Osteocyte (in vitro differentiated cells): ENCODE results near the gene CAMK2B. TPM values are rescaled to one million over a fixed set of nuclear protein-coding genes. Genes with fewer than 3 reads are reported as not detected.

Experiments used
- DNase-seq: peaks from one replicate; pipeline ENCODE4 v3.0.0; 2021; ENCODE audit warnings: mixed read lengths; ENCODE audit not compliant: unreplicated experiment; ENCODE audit errors: extremely low spot score
- H3K27ac Mint-ChIP-seq: one replicate; pipeline ENCODE4 v1.8.0; 2021; ENCODE audit warnings: mild to moderate bottlenecking, mixed read lengths; ENCODE audit not compliant: unreplicated experiment
- H3K27me3 Mint-ChIP-seq: one replicate; pipeline ENCODE4 v1.8.0; 2021; ENCODE audit warnings: mixed read lengths; ENCODE audit not compliant: unreplicated experiment
- H3K36me3 Mint-ChIP-seq: one replicate; pipeline ENCODE4 v1.8.0; 2021; ENCODE audit warnings: mixed read lengths; ENCODE audit not compliant: unreplicated experiment
- H3K4me1 Mint-ChIP-seq: one replicate; pipeline ENCODE4 v1.8.0; 2021; ENCODE audit warnings: mixed read lengths; ENCODE audit not compliant: unreplicated experiment
- H3K4me3 Mint-ChIP-seq: one replicate; pipeline ENCODE4 v1.8.0; 2021; ENCODE audit warnings: mild to moderate bottlenecking, moderate library complexity, mixed read lengths; ENCODE audit not compliant: unreplicated experiment
- H3K9me3 Mint-ChIP-seq: one replicate; pipeline ENCODE4 v1.8.0; 2021; ENCODE audit warnings: mixed read lengths; ENCODE audit not compliant: unreplicated experiment
- CTCF ChIP-seq: fragments of 200-600 bp; sonication (generic); IDR thresholded peaks from 2 replicates; pipeline ENCODE4 v1.5.0; 2021; ENCODE audit warnings: antibody characterized with exemption, mild to moderate bottlenecking, moderate library complexity
- total RNA-seq: library from RNA; stranded (reverse); gene quantifications from 2 replicates; pipeline ENCODE4 v1.2.1, GENCODE V29; 2021

The CAMK2B gene
- total RNA-seq, 1 donor from 2014 or later = not detected

- Mint-ChIP-seq H3K36me3 (no peaks in the 10 kb centered on the region), H3K4me1 (no peaks in the 10 kb centered on the region), H3K27ac (no peak overlapping the region), H3K9me3 (no peaks in the 10 kb centered on the region), H3K27me3 (peaks cover 5% of the 10 kb centered on the region), H3K4me3 (no peak overlapping the region)
- no peak for DNase-seq
- TF ChIP-seq CTCF = no peak
Observed at GRCh38 chr7:44226396-44226753, 99.0 kb downstream of the CAMK2B start.

- Mint-ChIP-seq H3K4me1 (no peaks in the 10 kb centered on the region), H3K27me3 (peaks cover 5% of the 10 kb centered on the region), H3K27ac (no peak overlapping the region), H3K36me3 (no peaks in the 10 kb centered on the region), H3K9me3 (no peaks in the 10 kb centered on the region), H3K4me3 (no peak overlapping the region)
- no peak for DNase-seq
- TF ChIP-seq CTCF = no peak
Observed at GRCh38 chr7:44225566-44226395, 99.6 kb downstream of the CAMK2B start.

GRCh38 chr7:44224974-44225565 is 100.3 kb downstream of the CAMK2B start:
- TF ChIP-seq CTCF = no peak
- H3K36me3 Mint-ChIP-seq = no peaks in the 10 kb centered on the region
- H3K27ac Mint-ChIP-seq = no peak overlapping the region
- DNase-seq = no peak
- no peaks in the 10 kb centered on the region for H3K9me3 Mint-ChIP-seq
- peaks cover 5% of the 10 kb centered on the region for H3K27me3 Mint-ChIP-seq
- H3K4me3 Mint-ChIP-seq = no peak overlapping the region
- H3K4me1 Mint-ChIP-seq = no peaks in the 10 kb centered on the region

GRCh38 chr7:44224080-44224973 is 101.1 kb downstream of the CAMK2B start:
- Mint-ChIP-seq H3K4me3 (no peak overlapping the region), H3K27ac (no peak overlapping the region), H3K27me3 (peaks cover 5% of the 10 kb centered on the region), H3K36me3 (no peaks in the 10 kb centered on the region), H3K4me1 (no peaks in the 10 kb centered on the region), H3K9me3 (no peaks in the 10 kb centered on the region)
- no peak for DNase-seq
- no peak for TF ChIP-seq CTCF
